SU-DHL-6 (cell line): ENCODE results near the gene FSD1.

ENCODE experiments used
- H2AFZ ChIP-seq: fragments of 200-600 bp; sonication (generic); 2 replicates; pipeline ENCODE4 v1.6.1; 2014; ENCODE audit warnings: low read depth, mild to moderate bottlenecking, moderate library complexity, mixed read lengths, antibody characterized with exemption, low read length; ENCODE audit not compliant: severe bottlenecking
- H3F3A ChIP-seq: fragments of 200-600 bp; shearing (Covaris generic); 2 replicates; pipeline ENCODE4 v1.6.0; 2016; ENCODE audit warnings: antibody characterized with exemption, mild to moderate bottlenecking; ENCODE audit not compliant: insufficient read depth
- H3K27ac ChIP-seq: fragments of 200-600 bp; sonication (generic); 2 replicates; pipeline ENCODE4 v1.5.1; 2016; ENCODE audit warnings: low read depth, mild to moderate bottlenecking, low read length, moderate library complexity, mixed read lengths
- H3K27me3 ChIP-seq: fragments of 200-600 bp; sonication (generic), shearing (Covaris generic); 2 replicates; pipeline ENCODE4 v1.6.0; 2014; ENCODE audit warnings: mild to moderate bottlenecking, low read length
- H3K36me3 ChIP-seq: fragments of 200-600 bp; sonication (generic); 2 replicates; pipeline ENCODE4 v1.6.1; 2014; ENCODE audit warnings: mild to moderate bottlenecking, low read length, mixed read lengths
- H3K4me2 ChIP-seq: fragments of 300-600, 200-600 bp; shearing (Covaris generic), sonication (generic); 2 replicates; pipeline ENCODE4 v1.6.0; 2014; ENCODE audit warnings: low read length, low read depth, mild to moderate bottlenecking; ENCODE audit not compliant: poor library complexity, severe bottlenecking
- H3K4me3 ChIP-seq: fragments of 200-600 bp; sonication (generic); 2 replicates; pipeline ENCODE4 v1.5.1; 2014; ENCODE audit warnings: antibody characterized with exemption, low read length, mild to moderate bottlenecking, mixed read lengths; ENCODE audit not compliant: insufficient read depth, poor library complexity, severe bottlenecking
- H3K79me2 ChIP-seq: fragments of 200-600 bp; sonication (generic); 2 replicates; pipeline ENCODE4 v1.6.1; 2014; ENCODE audit warnings: mild to moderate bottlenecking, low read length, moderate library complexity; ENCODE audit not compliant: insufficient read depth
- H3K9ac ChIP-seq: fragments of 200-600 bp; sonication (generic); 2 replicates; pipeline ENCODE4 v1.7.0; 2014; ENCODE audit warnings: mild to moderate bottlenecking, low read length
- H3K9me2 ChIP-seq: fragments of 200-600 bp; sonication (generic); replicated peaks from 2 replicates; pipeline ENCODE4 v1.6.1; 2014; ENCODE audit warnings: low read length; ENCODE audit not compliant: insufficient read depth
- H3K9me3 ChIP-seq: fragments of 200-600 bp; sonication (generic); 2 replicates; pipeline ENCODE4 v1.6.1; 2014; ENCODE audit warnings: low read length, mixed read lengths; ENCODE audit not compliant: insufficient read depth
- H4K20me1 ChIP-seq: fragments of 200-600 bp; sonication (generic); 2 replicates; pipeline ENCODE4 v1.6.1; 2014; ENCODE audit warnings: low read depth, mild to moderate bottlenecking, antibody characterized with exemption, low read length, moderate library complexity, mixed read lengths
- CTCF ChIP-seq: fragments of 200-600 bp; sonication (generic); IDR thresholded peaks from one replicate; pipeline ENCODE4 v1.5.1; 2017; ENCODE audit warnings: antibody characterized with exemption, mild to moderate bottlenecking, low read length, moderate library complexity; ENCODE audit not compliant: insufficient read depth, poor library complexity, severe bottlenecking
- EZH2phosphoT487 ChIP-seq: fragments of 200-600 bp; sonication (generic), shearing (Covaris generic); conservative IDR thresholded peaks from 2 replicates; pipeline ENCODE4 v1.6.1; 2018; ENCODE audit warnings: mild to moderate bottlenecking, antibody characterized with exemption, low read length, moderate library complexity, mixed read lengths

FSD1 gene

GRCh38 chr19:4258181-4258580, 46.2 kb upstream of the FSD1 start:
- peaks cover 18% of the 10 kb centered on the region for H3K36me3 ChIP-seq
- no peak overlapping the region for H3K9ac ChIP-seq
- no peak overlapping the region for H3K4me3 ChIP-seq
- no peaks in the 10 kb centered on the region for H3K27me3 ChIP-seq
- no peak overlapping the region for H3K4me2 ChIP-seq
- H3F3A ChIP-seq = no peaks in the 10 kb centered on the region
- no peaks in the 10 kb centered on the region for H3K9me2 ChIP-seq
- no peak overlapping the region for H3K27ac ChIP-seq
- no peak overlapping the region for H2AFZ ChIP-seq
- H3K79me2 ChIP-seq = no peaks in the 10 kb centered on the region
- no peaks in the 10 kb centered on the region for H4K20me1 ChIP-seq
- TF ChIP-seq CTCF (no peak), EZH2phosphoT487 (no peak)
- H3K9me3 ChIP-seq = no peaks in the 10 kb centered on the region

DNA sequence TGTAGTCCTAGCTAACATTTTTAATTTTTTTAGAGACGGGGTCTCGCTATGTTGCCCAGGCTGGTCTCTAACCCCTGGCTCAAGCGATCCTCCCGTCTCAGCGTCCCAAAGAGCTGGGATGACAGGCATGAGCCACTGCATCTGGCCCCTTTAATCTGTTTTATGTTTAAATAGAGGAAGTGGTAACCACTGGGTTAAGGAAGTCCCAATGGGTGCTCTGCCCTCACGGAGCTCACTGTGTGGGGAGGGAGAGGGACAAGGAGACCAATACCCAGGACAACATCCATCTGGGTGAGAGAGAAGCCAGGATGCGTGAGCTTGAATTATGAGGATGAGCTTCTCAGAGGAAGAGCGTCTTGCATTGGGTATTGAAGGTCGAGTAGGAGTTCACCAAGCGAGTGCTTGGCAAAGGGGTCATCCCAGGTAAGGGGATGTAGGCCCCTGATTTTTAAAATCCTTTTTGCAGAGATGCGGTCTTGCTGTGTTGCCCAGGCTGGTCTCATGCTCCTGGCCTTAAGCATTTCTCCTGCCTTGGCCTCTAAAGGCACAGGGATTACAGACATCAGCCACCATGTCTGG, 43.7 kb upstream of the FSD1 start:
- no peaks in the 10 kb centered on the region for H3F3A ChIP-seq
- H3K79me2 ChIP-seq = no peaks in the 10 kb centered on the region
- no peak overlapping the region for H3K9ac ChIP-seq
- TF ChIP-seq EZH2phosphoT487 = no peak
- no peak for TF ChIP-seq CTCF
- H4K20me1 ChIP-seq = no peaks in the 10 kb centered on the region
- H3K36me3 ChIP-seq = peaks cover 7% of the 10 kb centered on the region; the same call in 1 of the 2 replicates
- H3K4me3 ChIP-seq = no peak overlapping the region
- H3K9me2 ChIP-seq = no peaks in the 10 kb centered on the region
- no peaks in the 10 kb centered on the region for H3K27me3 ChIP-seq
- H3K4me2 ChIP-seq = no peak overlapping the region
- no peak overlapping the region for H2AFZ ChIP-seq
- no peak overlapping the region for H3K27ac ChIP-seq
- no peaks in the 10 kb centered on the region for H3K9me3 ChIP-seq

DNA sequence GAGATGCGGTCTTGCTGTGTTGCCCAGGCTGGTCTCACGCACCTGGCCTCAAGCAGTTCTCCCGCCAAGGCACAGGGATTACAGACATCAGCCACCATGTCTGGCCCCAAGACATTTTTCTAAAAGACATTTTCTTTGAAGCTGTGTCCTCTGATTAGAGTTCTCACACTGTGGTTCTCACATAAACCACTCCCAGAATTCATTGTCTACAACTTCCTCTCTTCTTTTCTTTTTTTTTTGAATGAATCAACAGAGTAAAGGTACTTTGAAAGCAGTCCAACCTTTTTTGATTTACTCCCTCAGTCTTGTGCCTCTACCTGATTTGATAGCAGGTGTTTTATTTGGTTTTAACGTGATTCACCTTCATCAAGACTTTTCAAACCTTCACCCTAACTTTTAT, 39.6 kb upstream of the FSD1 start:
- H3K9me2 ChIP-seq = no peaks in the 10 kb centered on the region
- no peaks in the 10 kb centered on the region for H3F3A ChIP-seq
- no peaks in the 10 kb centered on the region for H3K79me2 ChIP-seq
- H3K27ac ChIP-seq = no peak overlapping the region
- no peak overlapping the region for H3K4me2 ChIP-seq
- no peak overlapping the region for H3K4me3 ChIP-seq
- no peak for TF ChIP-seq EZH2phosphoT487
- TF ChIP-seq CTCF = no peak
- H3K9ac ChIP-seq = no peak overlapping the region
- H3K27me3 ChIP-seq = no peaks in the 10 kb centered on the region
- peaks cover 2% of the 10 kb centered on the region; the same call in 1 of the 2 replicates for H3K36me3 ChIP-seq
- H4K20me1 ChIP-seq = no peaks in the 10 kb centered on the region
- H3K9me3 ChIP-seq = no peaks in the 10 kb centered on the region
- H2AFZ ChIP-seq = no peak overlapping the region
